Measurements from ENCODE around the gene FBLL1. TPM values are rescaled to one million over a fixed set of nuclear protein-coding genes. Genes with fewer than 3 reads are reported as not detected.

The FBLL1 gene
- polyA plus RNA-seq (2013, experiment 1 of 2), result 1.2 TPM
- 1.4 TPM for polyA plus RNA-seq (2013, experiment 2 of 2)

- Histone ChIP-seq H3K4me1 (ENCODE audit: control insufficient read depth, insufficient read depth, low read length, poor library complexity, severe bottlenecking) (peaks cover 3% of the 10 kb centered on the region), H3K27ac (ENCODE audit: low read depth, low read length, severe bottlenecking) (no peak within 1 kb of the TSS), H3K4me3 (ENCODE audit: extremely low read depth, insufficient read depth, low read length, poor library complexity, severe bottlenecking) (peak within 1 kb of the TSS; percentile 27), H3K36me3 (ENCODE audit: control insufficient read depth, insufficient read depth, low read length) (no peaks in the 10 kb centered on the region), H3K9me3 (ENCODE audit: control insufficient read depth, low read length) (peaks cover 4% of the 10 kb centered on the region)
- 14 to 15% methylated on average over 26 to 27 of the region's 38 CpGs for WGBS, 2 experiments (ENCODE audit: insufficient coverage in 2 of 2)
Measured at GRCh38 chr5:168528521-168529373, at the start of gene FBLL1. FBLL1 (plus strand) TSS chr5:168529305; CDS start chr5:168529505, 200 bp downstream.

- WGBS, 2 experiments (ENCODE audit: insufficient coverage in 2 of 2), result 80% methylated on average over 1 of the region's 3 CpGs; no CpG with 5 or more reads in 1 of the 2 experiments
- Histone ChIP-seq H3K4me3 (ENCODE audit: extremely low read depth, insufficient read depth, low read length, poor library complexity, severe bottlenecking) (no peak overlapping the region), H3K4me1 (ENCODE audit: control insufficient read depth, insufficient read depth, low read length, poor library complexity, severe bottlenecking) (peaks cover 16% of the 10 kb centered on the region), H3K9me3 (ENCODE audit: control insufficient read depth, low read length) (no peaks in the 10 kb centered on the region), H3K36me3 (ENCODE audit: control insufficient read depth, insufficient read depth, low read length) (no peaks in the 10 kb centered on the region), H3K27ac (ENCODE audit: low read depth, low read length, severe bottlenecking) (no peak overlapping the region)
Measured at GRCh38 chr5:168480601-168481000, 48.5 kb upstream of the FBLL1 start.

- 100% methylated on average over 1 of the region's 4 CpGs; no CpG with 5 or more reads in 1 of the 2 experiments for WGBS, 2 experiments (ENCODE audit: insufficient coverage in 2 of 2)
- H3K36me3 ChIP-seq (ENCODE audit: control insufficient read depth, insufficient read depth, low read length), result no peaks in the 10 kb centered on the region
- H3K4me1 ChIP-seq (ENCODE audit: control insufficient read depth, insufficient read depth, low read length, poor library complexity, severe bottlenecking), result peaks cover 16% of the 10 kb centered on the region
- H3K9me3 ChIP-seq (ENCODE audit: control insufficient read depth, low read length), result no peaks in the 10 kb centered on the region
- no peak overlapping the region for H3K27ac ChIP-seq (ENCODE audit: low read depth, low read length, severe bottlenecking)
- H3K4me3 ChIP-seq (ENCODE audit: extremely low read depth, insufficient read depth, low read length, poor library complexity, severe bottlenecking), result no peak overlapping the region
Measured at GRCh38 chr5:168481330-168481788, 47.7 kb upstream of the FBLL1 start.

GRCh38 chr5:168482361-168482760, 46.7 kb upstream of the FBLL1 start:
- Histone ChIP-seq H3K27ac (ENCODE audit: low read depth, low read length, severe bottlenecking) (no peak overlapping the region), H3K9me3 (ENCODE audit: control insufficient read depth, low read length) (no peaks in the 10 kb centered on the region), H3K4me3 (ENCODE audit: extremely low read depth, insufficient read depth, low read length, poor library complexity, severe bottlenecking) (no peak overlapping the region), H3K4me1 (ENCODE audit: control insufficient read depth, insufficient read depth, low read length, poor library complexity, severe bottlenecking) (peaks cover 7% of the 10 kb centered on the region), H3K36me3 (ENCODE audit: control insufficient read depth, insufficient read depth, low read length) (no peaks in the 10 kb centered on the region)
- WGBS, 2 experiments (ENCODE audit: insufficient coverage in 2 of 2), result 67 to 79% methylated on average over 4 to 5 of the region's 5 CpGs

GRCh38 chr5:168486136-168486879, 42.8 kb upstream of the FBLL1 start, which contains the start of gene RARS1:
RARS1 (plus strand) TSS chr5:168486471; CDS start chr5:168486499, 28 bp downstream.
- WGBS, 2 experiments (ENCODE audit: insufficient coverage in 2 of 2), result 2% methylated on average over 29 to 30 of the region's 40 CpGs
- H3K36me3 ChIP-seq (ENCODE audit: control insufficient read depth, insufficient read depth, low read length), result peaks cover 38% of the 10 kb centered on the region
- peaks cover 7% of the 10 kb centered on the region for H3K4me1 ChIP-seq (ENCODE audit: control insufficient read depth, insufficient read depth, low read length, poor library complexity, severe bottlenecking)
- H3K27ac ChIP-seq (ENCODE audit: low read depth, low read length, severe bottlenecking), result peak within 1 kb of the TSS; percentile 57
- H3K9me3 ChIP-seq (ENCODE audit: control insufficient read depth, low read length), result no peaks in the 10 kb centered on the region
- peak within 1 kb of the TSS; percentile 99 for H3K4me3 ChIP-seq (ENCODE audit: extremely low read depth, insufficient read depth, low read length, poor library complexity, severe bottlenecking)

- Histone ChIP-seq H3K27ac (ENCODE audit: low read depth, low read length, severe bottlenecking) (no peak overlapping the region), H3K4me3 (ENCODE audit: extremely low read depth, insufficient read depth, low read length, poor library complexity, severe bottlenecking) (no peak overlapping the region), H3K4me1 (ENCODE audit: control insufficient read depth, insufficient read depth, low read length, poor library complexity, severe bottlenecking) (peaks cover 5% of the 10 kb centered on the region), H3K36me3 (ENCODE audit: control insufficient read depth, insufficient read depth, low read length) (peaks cover 65% of the 10 kb centered on the region), H3K9me3 (ENCODE audit: control insufficient read depth, low read length) (no peaks in the 10 kb centered on the region)
- no CpG with 5 or more reads among the region's 3 CpGs for WGBS, 2 experiments (ENCODE audit: insufficient coverage in 2 of 2)
Measured at GRCh38 chr5:168489059-168489458, 40.0 kb upstream of the FBLL1 start.

GRCh38 chr5:168494057-168494555, 35.0 kb upstream of the FBLL1 start:
- no peaks in the 10 kb centered on the region for H3K9me3 ChIP-seq (ENCODE audit: control insufficient read depth, low read length)
- H3K4me1 ChIP-seq (ENCODE audit: control insufficient read depth, insufficient read depth, low read length, poor library complexity, severe bottlenecking), result no peaks in the 10 kb centered on the region
- H3K27ac ChIP-seq (ENCODE audit: low read depth, low read length, severe bottlenecking), result no peak overlapping the region
- no peak overlapping the region for H3K4me3 ChIP-seq (ENCODE audit: extremely low read depth, insufficient read depth, low read length, poor library complexity, severe bottlenecking)
- H3K36me3 ChIP-seq (ENCODE audit: control insufficient read depth, insufficient read depth, low read length), result peaks cover 94% of the 10 kb centered on the region
- WGBS, 2 experiments (ENCODE audit: insufficient coverage in 2 of 2), result 93 to 98% methylated on average over 3 to 4 of the region's 5 CpGs

GRCh38 chr5:168502563-168503237, 26.4 kb upstream of the FBLL1 start:
- Histone ChIP-seq H3K4me1 (ENCODE audit: control insufficient read depth, insufficient read depth, low read length, poor library complexity, severe bottlenecking) (no peaks in the 10 kb centered on the region), H3K4me3 (ENCODE audit: extremely low read depth, insufficient read depth, low read length, poor library complexity, severe bottlenecking) (no peak overlapping the region), H3K36me3 (ENCODE audit: control insufficient read depth, insufficient read depth, low read length) (peaks cover 80% of the 10 kb centered on the region), H3K9me3 (ENCODE audit: control insufficient read depth, low read length) (no peaks in the 10 kb centered on the region), H3K27ac (ENCODE audit: low read depth, low read length, severe bottlenecking) (no peak overlapping the region)
- 100% methylated on average over 2 of the region's 7 CpGs; no CpG with 5 or more reads in 1 of the 2 experiments for WGBS, 2 experiments (ENCODE audit: insufficient coverage in 2 of 2)

- no CpG with 5 or more reads among the region's 2 CpGs for WGBS, 2 experiments (ENCODE audit: insufficient coverage in 2 of 2)
- H3K27ac ChIP-seq (ENCODE audit: low read depth, low read length, severe bottlenecking), result no peak overlapping the region
- H3K9me3 ChIP-seq (ENCODE audit: control insufficient read depth, low read length), result no peaks in the 10 kb centered on the region
- H3K36me3 ChIP-seq (ENCODE audit: control insufficient read depth, insufficient read depth, low read length), result peaks cover 93% of the 10 kb centered on the region
- H3K4me3 ChIP-seq (ENCODE audit: extremely low read depth, insufficient read depth, low read length, poor library complexity, severe bottlenecking), result no peak overlapping the region
- no peaks in the 10 kb centered on the region for H3K4me1 ChIP-seq (ENCODE audit: control insufficient read depth, insufficient read depth, low read length, poor library complexity, severe bottlenecking)
Measured at GRCh38 chr5:168513861-168514428, 15.2 kb upstream of the FBLL1 start.

GRCh38 chr5:168525856-168526255, 3.2 kb upstream of the FBLL1 start:
- Histone ChIP-seq H3K36me3 (ENCODE audit: control insufficient read depth, insufficient read depth, low read length) (no peaks in the 10 kb centered on the region), H3K4me1 (ENCODE audit: control insufficient read depth, insufficient read depth, low read length, poor library complexity, severe bottlenecking) (peaks cover 3% of the 10 kb centered on the region), H3K4me3 (ENCODE audit: extremely low read depth, insufficient read depth, low read length, poor library complexity, severe bottlenecking) (no peak overlapping the region), H3K27ac (ENCODE audit: low read depth, low read length, severe bottlenecking) (no peak overlapping the region), H3K9me3 (ENCODE audit: control insufficient read depth, low read length) (peaks cover 4% of the 10 kb centered on the region)
- WGBS, 2 experiments (ENCODE audit: insufficient coverage in 2 of 2), result 57 to 75% methylated on average over 1 of the region's 2 CpGs

Measured in mesodermal cell (in vitro differentiated cells).